ENCODE data around the gene TTLL5. TPM values are rescaled to one million over a fixed set of nuclear protein-coding genes. Genes with fewer than 3 reads are reported as not detected.
A peak's percentile ranks its signal among the peaks of the same experiment; 100 is the strongest.

TTLL5 gene
- total and polyA plus RNA-seq, 2 of the 4 experiments (the other 2 are of a cell fraction): 11.9 to 16.7 TPM

GRCh38 chr14:75702616-75703261 is 41.7 kb downstream of the TTLL5 start:
- Histone ChIP-seq H3K23ac (ENCODE audit: low read depth, low read length) (no peak overlapping the region), H3K27ac (ENCODE audit: insufficient read depth, low read length) (no peak overlapping the region), H3K9me1 (ENCODE audit: insufficient read depth, low read length) (no peaks in the 10 kb centered on the region), H3K4me1 (ENCODE audit: control insufficient read depth, insufficient read depth, low read length) (peaks cover 2% of the 10 kb centered on the region; the same call in 1 of the 2 replicates), H2AK5ac (ENCODE audit: low read depth, low read length) (no peak overlapping the region), H3K9me3 (ENCODE audit: control insufficient read depth, insufficient read depth, low read length) (no peaks in the 10 kb centered on the region), H3K36me3 (ENCODE audit: control insufficient read depth, insufficient read depth, low read length) (peaks cover 9% of the 10 kb centered on the region), H2BK5ac (ENCODE audit: low read depth, low read length, poor library complexity, severe bottlenecking) (no peak overlapping the region), H3K56ac (ENCODE audit: extremely low read depth, insufficient read depth, low read length) (no peak overlapping the region), H3K4me2 (ENCODE audit: low read depth, low read length) (no peak overlapping the region), H2AFZ (replicated peaks; ENCODE audit: low read length, poor library complexity) (no peak overlapping the region), H2BK120ac (ENCODE audit: low read depth, low read length) (no peak overlapping the region), H3K9ac (ENCODE audit: low read depth, low read length) (no peak overlapping the region), H2BK15ac (ENCODE audit: low read depth, low read length) (no peak overlapping the region), H3K4me3 (ENCODE audit: insufficient read depth, low read depth, low read length) (no peak overlapping the region), H4K8ac (ENCODE audit: low read depth in 2 of 2, low read length in 2 of 2) (no peak overlapping the region), H4K91ac (ENCODE audit: insufficient read depth, low read depth, low read length) (no peak overlapping the region), H4K20me1 (ENCODE audit: insufficient read depth, low read length) (no peaks in the 10 kb centered on the region), H2BK20ac (ENCODE audit: low read depth, low read length) (no peak overlapping the region), H3K27me3 (ENCODE audit: control insufficient read depth, insufficient read depth, low read length) (no peaks in the 10 kb centered on the region), H3K18ac (ENCODE audit: low read depth, low read length) (no peak overlapping the region), H3K4ac (ENCODE audit: low read depth, low read length) (no peak overlapping the region), H4K5ac (ENCODE audit: low read depth, low read length) (no peak overlapping the region), H3K14ac (replicated peaks; ENCODE audit: low read depth, low read length) (no peak overlapping the region), H3K79me1 (ENCODE audit: low read depth in 1 of 2, low read length in 2 of 2) (no peaks in the 10 kb centered on the region), H2AK9ac (replicated peaks; ENCODE audit: low read depth, low read length, poor library complexity) (no peak overlapping the region)
- no peak for TF ChIP-seq NFE2L2 (IDR thresholded peaks at IDR 0.05; ENCODE audit: low read depth, low read length)
- no peak for TF ChIP-seq USF2 (IDR thresholded peaks at IDR 0.05; ENCODE audit: low read depth, low read length)
- no peak for TF ChIP-seq RCOR1 (IDR thresholded peaks at IDR 0.05; ENCODE audit: insufficient replicate concordance, low read length)
- TF ChIP-seq RAD21 (IDR thresholded peaks at IDR 0.05; ENCODE audit: low read length): no peak
- TF ChIP-seq CEBPB (IDR thresholded peaks at IDR 0.05; ENCODE audit: low read depth, low read length): no peak
- no peak for TF ChIP-seq RFX5 (IDR thresholded peaks at IDR 0.05; ENCODE audit: low read depth, low read length)
- no peak for TF ChIP-seq MAFK (IDR thresholded peaks at IDR 0.05; ENCODE audit: low read depth, low read length)
- TF ChIP-seq, protein P1, sequence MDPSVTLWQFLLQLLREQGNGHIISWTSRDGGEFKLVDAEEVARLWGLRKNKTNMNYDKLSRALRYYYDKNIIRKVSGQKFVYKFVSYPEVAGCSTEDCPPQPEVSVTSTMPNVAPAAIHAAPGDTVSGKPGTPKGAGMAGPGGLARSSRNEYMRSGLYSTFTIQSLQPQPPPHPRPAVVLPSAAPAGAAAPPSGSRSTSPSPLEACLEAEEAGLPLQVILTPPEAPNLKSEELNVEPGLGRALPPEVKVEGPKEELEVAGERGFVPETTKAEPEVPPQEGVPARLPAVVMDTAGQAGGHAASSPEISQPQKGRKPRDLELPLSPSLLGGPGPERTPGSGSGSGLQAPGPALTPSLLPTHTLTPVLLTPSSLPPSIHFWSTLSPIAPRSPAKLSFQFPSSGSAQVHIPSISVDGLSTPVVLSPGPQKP (IDR thresholded peaks at IDR 0.05; ENCODE audit: borderline replicate concordance, low read depth, low read length): no peak
- no peak for TF ChIP-seq POLR2A (IDR thresholded peaks at IDR 0.05; ENCODE audit: low read depth, low read length)
- dilution Hi-C loops (cut with HindIII; ENCODE audit: low sequenced_read_pairs, unreplicated experiment): no loop called here
- POLR2A ChIA-PET (ENCODE audit: unreplicated experiment): no interaction called here
- CTCF ChIA-PET: interaction anchor here (0.7 kb wide), 1 partner anchor 9 kb away, joined by 3 read pairs; no protein-coding TSS in a partner anchor
- intact Hi-C loops (cut with micrococcal nuclease): loop anchor here (5.0 kb wide), 1 partner anchor 465 kb away; no protein-coding TSS in a partner anchor
- WGBS, 2 experiments (ENCODE audit: extremely low coverage in 2 of 2, insufficient read length in 1 of 2): no CpG with 5 or more reads among the region's 3 CpGs
- no TSS peak for BruUV-seq (replicated peaks)
- ATAC-seq (ENCODE audit: low read depth) (no peak), DNase-seq (peak; percentile 18)
- in situ Hi-C loops (cut with MboI; ENCODE audit: low sequenced_read_pairs): loop anchor here (25.0 kb wide), 2 partner anchors 660 to 935 kb away; no protein-coding TSS in a partner anchor
